HCT116 (cell line): ENCODE measurements around the gene NXPE3.

Source experiments
- YY1 ChIP-seq: IDR thresholded peaks from 2 replicates; pipeline ENCODE4 v1.6.1; 2011; ENCODE audit warnings: low read length, low read depth, moderate library complexity, mild to moderate bottlenecking; ENCODE audit not compliant: insufficient replicate concordance; ENCODE audit errors: extremely low read depth
- TF ChIP-seq, protein P1 (sequence below), 3 experiments: fragments of 200-600 bp in 1 of 3; sonication (generic) in 1 of 3; IDR thresholded peaks in 2 of 3; conservative IDR thresholded peaks in 1 of 3; 2 replicates each; pipeline ENCODE4 v1.5.1; 2012 to 2017; ENCODE audit warnings: low read depth in 2 of 3, low read length in 2 of 3, antibody characterized with exemption in 1 of 3, borderline replicate concordance in 1 of 3, control low read depth in 1 of 3, mild to moderate bottlenecking in 1 of 3, mixed read lengths in 1 of 3, mixed run types in 1 of 3, moderate library complexity in 1 of 3; ENCODE audit not compliant: insufficient read depth in 1 of 3
- TF ChIP-seq, protein P2 (sequence below): IDR thresholded peaks from 2 replicates; pipeline ENCODE4 v1.6.1; 2012

DNA sequence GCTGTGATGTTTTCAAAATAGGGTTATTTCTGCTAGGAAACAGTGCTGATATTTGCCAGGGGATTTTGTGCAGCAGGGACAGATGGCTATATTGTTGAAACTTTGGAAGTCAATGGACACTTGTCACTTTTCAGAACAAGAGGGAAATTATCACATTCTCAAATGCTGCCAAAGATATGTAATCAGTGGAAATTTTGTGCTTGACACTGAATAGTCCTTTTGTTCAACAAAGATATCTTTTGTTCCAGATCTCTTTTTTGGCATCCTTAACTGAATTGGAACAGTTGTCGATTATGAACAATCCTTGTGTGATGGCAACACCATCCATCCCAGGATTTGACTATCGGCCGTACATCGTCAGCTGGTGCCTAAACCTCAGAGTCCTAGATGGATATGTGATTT lies 46.8 kb upstream of the NXPE3 start:
- TF ChIP-seq, protein P1, sequence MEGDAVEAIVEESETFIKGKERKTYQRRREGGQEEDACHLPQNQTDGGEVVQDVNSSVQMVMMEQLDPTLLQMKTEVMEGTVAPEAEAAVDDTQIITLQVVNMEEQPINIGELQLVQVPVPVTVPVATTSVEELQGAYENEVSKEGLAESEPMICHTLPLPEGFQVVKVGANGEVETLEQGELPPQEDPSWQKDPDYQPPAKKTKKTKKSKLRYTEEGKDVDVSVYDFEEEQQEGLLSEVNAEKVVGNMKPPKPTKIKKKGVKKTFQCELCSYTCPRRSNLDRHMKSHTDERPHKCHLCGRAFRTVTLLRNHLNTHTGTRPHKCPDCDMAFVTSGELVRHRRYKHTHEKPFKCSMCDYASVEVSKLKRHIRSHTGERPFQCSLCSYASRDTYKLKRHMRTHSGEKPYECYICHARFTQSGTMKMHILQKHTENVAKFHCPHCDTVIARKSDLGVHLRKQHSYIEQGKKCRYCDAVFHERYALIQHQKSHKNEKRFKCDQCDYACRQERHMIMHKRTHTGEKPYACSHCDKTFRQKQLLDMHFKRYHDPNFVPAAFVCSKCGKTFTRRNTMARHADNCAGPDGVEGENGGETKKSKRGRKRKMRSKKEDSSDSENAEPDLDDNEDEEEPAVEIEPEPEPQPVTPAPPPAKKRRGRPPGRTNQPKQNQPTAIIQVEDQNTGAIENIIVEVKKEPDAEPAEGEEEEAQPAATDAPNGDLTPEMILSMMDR (IDR thresholded peaks at IDR 0.05 in 2 of 3, conservative IDR thresholded peaks at IDR 0.05 in 1 of 3; ENCODE audit: borderline replicate concordance in 1 of 3, insufficient read depth in 1 of 3, low read depth in 2 of 3, low read length in 2 of 3) = no peak
- TF ChIP-seq YY1 = no peak
- TF ChIP-seq, protein P2, sequence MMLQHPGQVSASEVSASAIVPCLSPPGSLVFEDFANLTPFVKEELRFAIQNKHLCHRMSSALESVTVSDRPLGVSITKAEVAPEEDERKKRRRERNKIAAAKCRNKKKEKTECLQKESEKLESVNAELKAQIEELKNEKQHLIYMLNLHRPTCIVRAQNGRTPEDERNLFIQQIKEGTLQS = no peak
